H9 (cell line): ENCODE results near the gene PLXNB2. TPM values are rescaled to one million over a fixed set of nuclear protein-coding genes. Genes with fewer than 3 reads are reported as not detected.

Experiments
- DNase-seq: peaks from one replicate; pipeline ENCODE4 v3.0.0-alpha.2; 2017
- H2AFZ ChIP-seq: one replicate; pipeline ENCODE4 v1.6.1; 2013; ENCODE audit warnings: mild to moderate bottlenecking, low read length, control low read depth, moderate library complexity
- H2AK5ac ChIP-seq: 2 replicates; pipeline ENCODE4 v1.6.1; 2013; ENCODE audit warnings: low read length, control low read depth, mixed read lengths; ENCODE audit not compliant: insufficient read length
- H2BK120ac ChIP-seq: one replicate; pipeline ENCODE4 v1.6.1; 2013; ENCODE audit warnings: low read depth, mild to moderate bottlenecking, low read length, control low read depth, inconsistent platforms; ENCODE audit not compliant: poor library complexity, severe bottlenecking
- H2BK12ac ChIP-seq: 2 replicates; pipeline ENCODE4 v1.6.1; 2013; ENCODE audit warnings: low read length, control low read depth, mixed read lengths, low read depth; ENCODE audit not compliant: insufficient read length
- H2BK15ac ChIP-seq: 2 replicates; pipeline ENCODE4 v1.6.1; 2013; ENCODE audit warnings: low read depth, low read length, control low read depth
- H2BK20ac ChIP-seq: one replicate; pipeline ENCODE4 v1.6.1; 2013; ENCODE audit warnings: low read depth, mild to moderate bottlenecking, low read length, control low read depth, inconsistent platforms; ENCODE audit not compliant: poor library complexity, severe bottlenecking
- H2BK5ac ChIP-seq: 2 replicates; pipeline ENCODE4 v1.6.1; 2013; ENCODE audit warnings: low read length, control low read depth, mixed read lengths; ENCODE audit not compliant: insufficient read length
- H3K14ac ChIP-seq: 2 replicates; pipeline ENCODE4 v1.6.1; 2013; ENCODE audit warnings: low read length, control low read depth; ENCODE audit not compliant: insufficient read depth
- H3K18ac ChIP-seq: 2 replicates; pipeline ENCODE4 v1.6.1; 2013; ENCODE audit warnings: low read depth, mild to moderate bottlenecking, mixed read lengths, low read length, control low read depth; ENCODE audit not compliant: insufficient read length
- H3K23ac ChIP-seq: 2 replicates; pipeline ENCODE4 v1.6.1; 2013; ENCODE audit warnings: low read length, control low read depth, mixed read lengths, low read depth; ENCODE audit not compliant: insufficient read length
- H3K23me2 ChIP-seq: 2 replicates; pipeline ENCODE4 v1.6.1; 2013; ENCODE audit warnings: low read depth, mild to moderate bottlenecking, mixed read lengths, low read length, control low read depth; ENCODE audit not compliant: insufficient read length, poor library complexity, severe bottlenecking
- H3K27ac ChIP-seq: 2 replicates; pipeline ENCODE4 v1.5.1; 2013; ENCODE audit warnings: low read length, control low read depth, mixed read lengths, low read depth; ENCODE audit not compliant: insufficient read length
- H3K27me3 ChIP-seq: 2 replicates; pipeline ENCODE4 v1.6.1; 2013; ENCODE audit warnings: low read length, control low read depth, inconsistent platforms; ENCODE audit not compliant: insufficient read depth
- H3K4ac ChIP-seq: 2 replicates; pipeline ENCODE4 v1.6.1; 2013; ENCODE audit warnings: low read depth, mild to moderate bottlenecking, control low read depth, inconsistent platforms, low read length, moderate library complexity
- H3K4me1 ChIP-seq: 2 replicates; pipeline ENCODE4 v1.6.1; 2013; ENCODE audit warnings: low read length, control low read depth, inconsistent platforms; ENCODE audit not compliant: insufficient read depth
- H3K4me2 ChIP-seq: 2 replicates; pipeline ENCODE4 v1.6.1; 2013; ENCODE audit warnings: low read length, control low read depth, mixed read lengths; ENCODE audit not compliant: insufficient read length, insufficient read depth
- H3K56ac ChIP-seq: 2 replicates; pipeline ENCODE4 v1.6.1; 2013; ENCODE audit warnings: low read depth, mild to moderate bottlenecking, mixed read lengths, low read length, control low read depth; ENCODE audit not compliant: insufficient read length
- H3K79me1 ChIP-seq: 2 replicates; pipeline ENCODE4 v1.6.1; 2013; ENCODE audit warnings: low read depth, mild to moderate bottlenecking, moderate library complexity, low read length, control low read depth, inconsistent platforms; ENCODE audit not compliant: insufficient read depth, poor library complexity, severe bottlenecking
- H3K79me2 ChIP-seq: 2 replicates; pipeline ENCODE4 v1.6.1; 2013; ENCODE audit warnings: low read length, control low read depth, inconsistent platforms; ENCODE audit not compliant: insufficient read depth
- H3K9ac ChIP-seq: 2 replicates; pipeline ENCODE4 v1.6.1; 2013; ENCODE audit warnings: low read length, control low read depth, mixed read lengths; ENCODE audit not compliant: insufficient read length; ENCODE audit errors: extremely low read depth
- H3K9me3 ChIP-seq: one replicate; pipeline ENCODE4 v1.6.1; 2013; ENCODE audit warnings: low read depth, low read length, inconsistent platforms; ENCODE audit not compliant: control insufficient read depth
- H3T11ph ChIP-seq: one replicate; pipeline ENCODE4 v1.6.1; 2013; ENCODE audit warnings: mild to moderate bottlenecking, low read length, control low read depth, inconsistent platforms
- H4K20me1 ChIP-seq: one replicate; pipeline ENCODE4 v1.6.1; 2013; ENCODE audit not compliant: control insufficient read depth, insufficient read length, insufficient read depth
- H4K5ac ChIP-seq: 2 replicates; pipeline ENCODE4 v1.6.1; 2013; ENCODE audit warnings: low read depth, mild to moderate bottlenecking, mixed read lengths, low read length, control low read depth; ENCODE audit not compliant: insufficient read length
- H4K8ac ChIP-seq: replicated peaks from 2 replicates; pipeline ENCODE4 v1.6.1; 2013; ENCODE audit warnings: low read length, control low read depth, mixed read lengths, low read depth; ENCODE audit not compliant: insufficient read length
- H4K91ac ChIP-seq: 2 replicates; pipeline ENCODE4 v1.6.1; 2013; ENCODE audit warnings: low read depth, mild to moderate bottlenecking, moderate library complexity, mixed read lengths, low read length, control low read depth; ENCODE audit not compliant: insufficient read length
- H3K27ac Mint-ChIP-seq, 3 experiments: 2 replicates in 2 of 3; 3 replicates in 1 of 3; pipeline ENCODE4 v1.8.0; 2020 to 2021; ENCODE audit warnings: mixed read lengths in 3 of 3, mild to moderate bottlenecking in 1 of 3, moderate library complexity in 1 of 3
- H3K27me3 Mint-ChIP-seq: 2 replicates; pipeline ENCODE4 v1.8.0; 2021; ENCODE audit warnings: low read depth, mild to moderate bottlenecking, moderate library complexity, mixed read lengths
- H3K36me3 Mint-ChIP-seq, 3 experiments: 2 replicates in 2 of 3; 3 replicates in 1 of 3; pipeline ENCODE4 v1.8.0; 2020 to 2021; ENCODE audit warnings: low read depth in 3 of 3, mixed read lengths in 3 of 3; ENCODE audit not compliant: insufficient read depth in 1 of 3
- H3K4me1 Mint-ChIP-seq, 2 experiments: 2 replicates each; pipeline ENCODE4 v1.8.0; 2020; ENCODE audit warnings: mixed read lengths in 2 of 2
- H3K4me3 Mint-ChIP-seq, 2 experiments: 2 replicates in 1 of 2; 3 replicates in 1 of 2; pipeline ENCODE4 v1.8.0; 2020 to 2021; ENCODE audit warnings: mild to moderate bottlenecking in 2 of 2, mixed read lengths in 2 of 2, moderate library complexity in 1 of 2
- H3K9me3 Mint-ChIP-seq, 2 experiments: 2 replicates in 1 of 2; 3 replicates in 1 of 2; pipeline ENCODE4 v1.8.0; 2020; ENCODE audit warnings: mild to moderate bottlenecking in 2 of 2, mixed read lengths in 2 of 2, moderate library complexity in 1 of 2
- WGBS: extraction: QIAGEN DNeasy Blood & Tissue Kit; methylation state at CpG from one replicate; pipeline ENCODE4 v1.1.7; 2013; ENCODE audit warnings: missing lambda C conversion rate, low lambda C conversion rate, mixed read lengths; ENCODE audit not compliant: insufficient read length; ENCODE audit errors: extremely low coverage; 5-methylcytosine and 5-hydroxymethylcytosine counted together
- total RNA-seq: library from RNA; stranded (reverse); gene quantifications from 2 replicates; pipeline ENCODE4 v1.2.1, GENCODE V29; 2021
- TF ChIP-seq, protein P1 (sequence below): fragments of 200-600 bp; sonication (generic); conservative IDR thresholded peaks from 3 replicates; pipeline ENCODE4 v1.8.0; 2021; ENCODE audit warnings: antibody characterized with exemption, mild to moderate bottlenecking

PLXNB2 gene
- total RNA-seq, 1 experiment from 2014 or later = 87.6 TPM

GRCh38 chr22:50258361-50259292, 48.8 kb downstream of the PLXNB2 start:
- no peaks in the 10 kb centered on the region; a peak in 1 of 5 replicates for H3K9me3 Mint-ChIP-seq
- Histone ChIP-seq H4K5ac (no peak overlapping the region), H2BK5ac (no peak overlapping the region), H4K91ac (no peak overlapping the region), H3K18ac (no peak overlapping the region), H3K4ac (no peak overlapping the region), H4K20me1 (no peaks in the 10 kb centered on the region), H3K27ac (no peak overlapping the region), H3K9ac (no peak overlapping the region), H2BK15ac (no peak overlapping the region), H4K8ac (no peak overlapping the region), H2AK5ac (no peak overlapping the region), H3K9me3 (no peaks in the 10 kb centered on the region), H3K79me2 (no peaks in the 10 kb centered on the region), H3K4me2 (no peak overlapping the region), H2BK20ac (no peak overlapping the region), H3K4me1 (no peaks in the 10 kb centered on the region), H3K23me2 (peaks cover 8% of the 10 kb centered on the region), H3K79me1 (no peaks in the 10 kb centered on the region), H2AFZ (no peak overlapping the region), H3K23ac (no peak overlapping the region), H2BK120ac (no peak overlapping the region), H3K27me3 (no peaks in the 10 kb centered on the region), H3K14ac (no peak overlapping the region; the same call in 1 of the 2 replicates), H2BK12ac (no peak overlapping the region), H3K56ac (no peak overlapping the region), H3T11ph (no peak overlapping the region)
- WGBS = no CpG with 5 or more reads among the region's 24 CpGs
- H3K36me3 Mint-ChIP-seq = peaks cover 0 to 3% (median 0%) of the 10 kb centered on the region in 3 experiments; a peak in 2 of 7 replicates
- H3K4me3 Mint-ChIP-seq = no peak overlapping the region; a peak in 1 of 5 replicates
- peaks cover 8 to 12% of the 10 kb centered on the region in 2 experiments for H3K4me1 Mint-ChIP-seq
- H3K27ac Mint-ChIP-seq = no peak overlapping the region
- TF ChIP-seq, protein P1, sequence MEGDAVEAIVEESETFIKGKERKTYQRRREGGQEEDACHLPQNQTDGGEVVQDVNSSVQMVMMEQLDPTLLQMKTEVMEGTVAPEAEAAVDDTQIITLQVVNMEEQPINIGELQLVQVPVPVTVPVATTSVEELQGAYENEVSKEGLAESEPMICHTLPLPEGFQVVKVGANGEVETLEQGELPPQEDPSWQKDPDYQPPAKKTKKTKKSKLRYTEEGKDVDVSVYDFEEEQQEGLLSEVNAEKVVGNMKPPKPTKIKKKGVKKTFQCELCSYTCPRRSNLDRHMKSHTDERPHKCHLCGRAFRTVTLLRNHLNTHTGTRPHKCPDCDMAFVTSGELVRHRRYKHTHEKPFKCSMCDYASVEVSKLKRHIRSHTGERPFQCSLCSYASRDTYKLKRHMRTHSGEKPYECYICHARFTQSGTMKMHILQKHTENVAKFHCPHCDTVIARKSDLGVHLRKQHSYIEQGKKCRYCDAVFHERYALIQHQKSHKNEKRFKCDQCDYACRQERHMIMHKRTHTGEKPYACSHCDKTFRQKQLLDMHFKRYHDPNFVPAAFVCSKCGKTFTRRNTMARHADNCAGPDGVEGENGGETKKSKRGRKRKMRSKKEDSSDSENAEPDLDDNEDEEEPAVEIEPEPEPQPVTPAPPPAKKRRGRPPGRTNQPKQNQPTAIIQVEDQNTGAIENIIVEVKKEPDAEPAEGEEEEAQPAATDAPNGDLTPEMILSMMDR = no peak
- H3K27me3 Mint-ChIP-seq = peaks cover 29% of the 10 kb centered on the region
- no peak for DNase-seq
